GM23248 (cell line): ENCODE results near the gene GAMT.

ENCODE experiments used
- EZH2 ChIP-seq: fragments of 200-600 bp; sonication (generic); IDR thresholded peaks from 2 replicates; pipeline ENCODE4 v1.6.1; 2018; ENCODE audit warnings: antibody characterized with exemption, mild to moderate bottlenecking; ENCODE audit not compliant: insufficient read depth, poor library complexity, severe bottlenecking
- EZH2phosphoT487 ChIP-seq: fragments of 200-600 bp; sonication (generic); IDR thresholded peaks from 2 replicates; pipeline ENCODE4 v1.6.1; 2018; ENCODE audit warnings: antibody characterized with exemption, moderate library complexity, mild to moderate bottlenecking, low read depth; ENCODE audit not compliant: insufficient read depth

DNA sequence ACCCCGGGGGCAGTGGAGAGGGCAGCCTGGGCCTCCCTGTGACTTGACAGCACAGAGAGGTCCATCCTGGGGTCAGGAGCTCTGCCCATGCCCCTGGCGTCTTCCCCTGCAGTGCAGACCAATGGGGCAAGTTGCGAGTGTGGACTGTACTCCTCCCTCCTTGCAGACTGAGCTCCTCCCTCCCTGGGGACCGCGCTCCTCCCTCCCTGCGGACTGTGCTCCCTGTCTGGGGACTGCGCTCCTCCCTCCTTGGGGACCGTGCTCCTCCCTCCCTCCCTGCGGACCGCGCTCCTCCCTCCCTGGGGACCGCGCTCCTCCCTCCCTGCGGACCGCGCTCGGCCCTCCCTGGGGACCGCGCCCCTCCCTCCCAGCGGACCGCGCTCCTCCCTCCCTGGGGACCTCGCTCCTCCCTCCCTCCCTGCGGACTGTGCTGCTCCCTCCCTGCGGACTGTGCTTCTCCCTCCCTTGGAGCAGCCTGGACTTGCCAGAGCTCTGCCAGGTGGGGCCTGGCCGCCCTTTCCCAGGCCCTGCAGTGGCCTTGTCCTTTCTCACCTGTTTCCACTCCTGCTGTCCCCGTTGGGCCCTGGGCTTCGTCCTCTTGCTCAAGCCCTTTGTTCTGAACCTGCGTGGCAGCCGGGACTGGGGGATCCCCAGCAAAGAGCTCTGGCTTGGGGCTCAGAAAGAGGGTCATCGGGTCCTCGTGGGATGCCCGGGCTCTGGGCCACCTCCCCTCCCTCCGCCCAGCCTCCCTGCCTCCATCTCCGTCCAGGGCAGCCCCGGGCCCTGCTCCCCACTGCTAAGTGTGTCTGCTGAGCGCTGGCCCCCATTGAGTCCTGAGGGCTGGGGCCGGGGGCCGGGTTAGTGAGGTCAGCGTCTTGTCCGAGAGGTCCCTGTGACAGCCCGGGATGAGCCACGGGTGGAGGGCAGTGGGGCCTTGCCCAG, 6.8 kb downstream of the GAMT start:
- TF ChIP-seq EZH2phosphoT487 (no peak), EZH2 (no peak)
